ENCODE results near the gene ISCA2. TPM values are rescaled to one million over a fixed set of nuclear protein-coding genes. Genes with fewer than 3 reads are reported as not detected.

ISCA2 gene
- total and polyA plus RNA-seq, 9 of the 15 experiments (the other 6 are each of a cell fraction or from before 2014, with no cell fraction given) = 5.0 to 36.7 (median 18.1) TPM

DNA sequence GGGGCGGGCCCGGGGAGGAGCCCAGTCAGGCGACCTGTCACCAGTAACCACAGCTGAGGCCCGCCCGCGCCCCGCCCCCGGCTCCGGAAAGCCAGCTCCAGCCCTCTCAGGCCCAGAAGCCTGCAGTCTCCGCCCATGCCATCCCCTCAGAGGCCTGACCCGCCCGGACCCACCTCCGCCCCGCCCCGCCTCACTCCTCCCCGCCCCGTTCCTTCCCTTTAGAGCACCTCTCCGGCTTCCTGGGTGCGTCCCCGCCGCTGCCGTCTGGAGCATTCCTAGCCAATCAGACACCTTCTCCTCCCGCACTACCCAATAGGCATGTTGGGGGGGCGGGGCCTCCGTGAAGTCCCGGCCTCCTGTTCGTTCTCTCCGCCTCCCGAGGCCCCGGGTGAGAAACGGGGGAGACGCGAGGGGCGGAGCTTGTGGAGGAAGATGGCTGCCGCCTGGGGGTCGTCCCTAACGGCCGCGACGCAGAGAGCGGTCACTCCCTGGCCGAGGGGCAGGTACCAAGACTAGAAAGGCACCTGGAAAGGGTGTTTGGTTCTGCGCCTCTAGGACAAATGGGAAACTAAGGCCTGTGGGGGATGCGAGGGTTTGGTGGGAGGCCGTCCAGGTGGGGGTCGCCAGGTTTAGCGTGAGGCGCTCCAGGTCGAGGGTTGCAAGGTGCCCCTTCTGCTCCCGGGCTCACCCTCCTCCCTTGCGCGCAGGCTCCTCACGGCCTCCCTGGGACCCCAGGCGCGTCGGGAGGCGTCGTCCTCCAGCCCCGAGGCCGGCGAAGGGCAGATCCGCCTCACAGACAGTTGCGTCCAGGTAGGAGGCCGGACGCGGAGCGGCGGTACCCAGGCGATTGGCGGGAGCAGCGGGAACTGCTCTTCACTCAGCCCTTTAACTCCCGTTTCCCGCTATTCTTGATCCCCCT, at the start of gene ISCA2 (continued):
- TF ChIP-seq TBL1XR1 (IDR thresholded peaks at IDR 0.05; ENCODE audit: low read length in 2 of 2) (no peak), ZKSCAN3 (CRISPR knock-in tag; IDR thresholded peaks at IDR 0.05) (no peak), RBBP5 (IDR thresholded peaks at IDR 0.05; ENCODE audit: borderline replicate concordance, insufficient read depth, low read length, poor library complexity, severe bottlenecking) (peak; percentile 70), TAF9B (IDR thresholded peaks at IDR 0.05; ENCODE audit: partially characterized antibody) (no peak), CBX3 (IDR thresholded peaks at IDR 0.05; ENCODE audit: borderline replicate concordance in 1 of 2, low read length in 2 of 2) (no peak), POLR2AphosphoS5 (IDR thresholded peaks at IDR 0.05; ENCODE audit: control insufficient read depth, insufficient read depth, low read depth, low read length) (peak; percentile 55; the same call in 1 of the 2 replicates), PRMT5 (CRISPR knock-in tag; IDR thresholded peaks at IDR 0.05) (no peak)

DNA sequence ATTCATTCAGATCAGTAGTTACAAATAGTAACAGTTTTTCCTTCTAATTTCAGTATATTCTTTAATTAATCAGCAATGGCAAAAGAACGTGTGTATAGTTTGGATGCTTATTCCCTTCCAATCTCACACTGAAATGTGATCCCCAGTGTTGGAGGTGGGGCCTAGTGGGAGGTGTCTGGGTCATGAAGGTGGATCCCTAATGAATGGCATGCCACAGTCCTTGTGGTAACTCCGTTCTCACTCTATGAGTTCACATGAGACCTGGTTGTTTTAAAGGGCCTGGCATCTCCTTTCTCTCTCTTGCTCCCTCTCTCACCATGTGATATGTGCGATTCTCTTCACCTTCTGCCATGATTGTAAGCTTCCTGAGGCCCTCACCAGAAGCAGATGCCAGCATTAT, 48.7 kb upstream of the ISCA2 start:
- 0% methylated on average over 3 of the region's 3 CpGs for WGBS (ENCODE audit: insufficient coverage, low coverage, missing lambda C conversion rate)
- Histone ChIP-seq H3K4me1 (replicated peaks in 1 of 2; ENCODE audit: control insufficient read depth in 2 of 2, insufficient read depth in 2 of 2, low read length in 2 of 2) (no peaks in the 10 kb centered on the region), H2AFZ (ENCODE audit: low read depth, low read length) (no peak overlapping the region), H3K79me2 (ENCODE audit: control insufficient read depth, insufficient read depth, low read length) (no peaks in the 10 kb centered on the region), H3K27ac (ENCODE audit: extremely low read depth, low read depth, low read length) (no peak overlapping the region), H4K20me1 (replicated peaks; ENCODE audit: control insufficient read depth, insufficient read depth, low read length) (no peaks in the 10 kb centered on the region), H3K4me2 (ENCODE audit: insufficient read depth, low read length) (no peak overlapping the region), H3K9ac (ENCODE audit: insufficient read depth in 1 of 2, low read depth in 2 of 2, low read length in 2 of 2) (no peak overlapping the region), H3K27me3 (ENCODE audit: control insufficient read depth in 2 of 2, insufficient read depth in 2 of 2, low read length in 2 of 2) (no peaks in the 10 kb centered on the region; a peak in 1 of 5 replicates), H3K9me3 (replicated peaks; ENCODE audit: control insufficient read depth, insufficient read depth, low read depth, low read length) (no peaks in the 10 kb centered on the region), H3K36me3 (ENCODE audit: control insufficient read depth, insufficient read depth, low read length) (no peaks in the 10 kb centered on the region), H3K4me3 (no peak overlapping the region), H3K9me1 (ENCODE audit: control insufficient read depth, insufficient read depth, low read length) (no peaks in the 10 kb centered on the region)
- ChIA-PET CTCF (ENCODE audit: low intra/inter-chr PET ratio) (no interaction called here), POLR2A (no interaction called here)
- DNase-seq (ENCODE audit: extremely low read depth in 1 of 4, low spot score in 3 of 4) (no peak), ATAC-seq (no peak), FAIRE-seq (no peak)
- TF ChIP-seq KLF16 (IDR thresholded peaks at IDR 0.05) = no peak
- no peak for TF ChIP-seq HNRNPL (IDR thresholded peaks at IDR 0.05; ENCODE audit: low read depth, low read length)
- TF ChIP-seq PHB2 (IDR thresholded peaks at IDR 0.05; ENCODE audit: low read depth) = no peak
- TF ChIP-seq, protein P1, sequence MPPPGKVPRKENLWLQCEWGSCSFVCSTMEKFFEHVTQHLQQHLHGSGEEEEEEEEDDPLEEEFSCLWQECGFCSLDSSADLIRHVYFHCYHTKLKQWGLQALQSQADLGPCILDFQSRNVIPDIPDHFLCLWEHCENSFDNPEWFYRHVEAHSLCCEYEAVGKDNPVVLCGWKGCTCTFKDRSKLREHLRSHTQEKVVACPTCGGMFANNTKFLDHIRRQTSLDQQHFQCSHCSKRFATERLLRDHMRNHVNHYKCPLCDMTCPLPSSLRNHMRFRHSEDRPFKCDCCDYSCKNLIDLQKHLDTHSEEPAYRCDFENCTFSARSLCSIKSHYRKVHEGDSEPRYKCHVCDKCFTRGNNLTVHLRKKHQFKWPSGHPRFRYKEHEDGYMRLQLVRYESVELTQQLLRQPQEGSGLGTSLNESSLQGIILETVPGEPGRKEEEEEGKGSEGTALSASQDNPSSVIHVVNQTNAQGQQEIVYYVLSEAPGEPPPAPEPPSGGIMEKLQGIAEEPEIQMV (tag; conservative IDR thresholded peaks at IDR 0.05; ENCODE audit: low read depth) = no peak
- no peak for TF ChIP-seq ZBTB8A (IDR thresholded peaks at IDR 0.05; ENCODE audit: partially characterized antibody)
- in situ Hi-C loops (cut with MboI) = no loop called here
- no TSS peak for BruUV-seq (replicated peaks)
- intact Hi-C loops (cut with micrococcal nuclease) = no loop called here

Measured in K562 (cell line).